Stimulated activated CD8-positive, alpha-beta memory T cell treated with anti-CD3 and anti-CD28 coated beads, Interleukin-4, amount 100 ng/mL, for 4 hours (primary cell): ENCODE results near the gene LCA5L.

Experiments
- DNase-seq, 2 donors: peaks; one replicate each; pipeline ENCODE4 v3.0.0-alpha.2; 2020; ENCODE audit warnings: low read depth in 2 of 2, low spot score in 1 of 2

LCA5L gene

DNA sequence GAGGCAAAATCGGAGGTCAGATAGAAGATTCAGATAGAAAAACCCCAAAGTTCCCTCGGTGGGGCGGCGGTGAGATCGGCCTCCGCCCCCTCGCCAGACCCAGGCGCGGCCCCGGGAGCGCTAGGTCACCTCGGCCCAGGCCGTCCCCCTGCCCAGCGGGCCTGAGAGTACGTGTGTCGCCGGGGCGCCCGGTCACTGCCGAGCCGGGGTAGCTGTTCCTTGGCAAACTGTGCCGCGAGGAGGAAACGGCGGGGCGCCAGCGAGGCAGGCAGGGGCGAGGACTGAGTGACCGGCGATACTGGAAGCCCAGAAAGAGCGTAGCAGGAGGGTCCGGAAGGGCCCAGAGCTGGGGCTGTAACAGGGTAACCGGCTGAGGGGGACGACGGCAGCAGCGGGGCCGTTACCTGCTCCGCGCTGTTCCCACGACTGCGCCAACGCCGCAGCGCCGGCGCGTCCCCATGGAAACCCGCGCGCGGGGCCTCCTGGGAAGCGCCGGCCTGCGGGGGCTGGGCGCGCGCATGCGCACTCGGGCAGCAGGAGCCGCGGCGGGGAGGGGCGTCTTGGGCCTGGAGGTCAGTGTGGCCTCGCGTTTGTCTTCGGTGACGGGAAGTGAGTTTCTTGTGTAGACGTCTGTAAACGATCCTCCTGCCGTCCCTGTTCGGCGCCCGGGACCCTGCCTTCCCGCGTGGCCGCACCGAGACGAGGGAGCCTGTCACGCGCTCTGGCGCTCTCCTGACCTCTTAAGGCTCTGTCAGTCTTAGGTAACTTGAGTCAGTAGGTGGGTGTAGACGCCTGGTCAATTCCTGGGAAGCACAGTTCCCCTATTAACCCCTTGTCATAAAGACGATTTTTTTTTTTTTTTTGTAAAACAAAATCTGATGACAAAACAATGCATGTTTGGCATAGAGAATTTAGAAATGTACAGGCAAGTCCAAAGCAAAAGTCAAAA is at the start of gene LCA5L:
TSS of gene LCA5L (minus strand) at position 458 of the 949 bp plus-strand sequence. CDS start 17,285 bp downstream, outside the sequence.
- DNase-seq: peak; percentile 77 to 84

DNA sequence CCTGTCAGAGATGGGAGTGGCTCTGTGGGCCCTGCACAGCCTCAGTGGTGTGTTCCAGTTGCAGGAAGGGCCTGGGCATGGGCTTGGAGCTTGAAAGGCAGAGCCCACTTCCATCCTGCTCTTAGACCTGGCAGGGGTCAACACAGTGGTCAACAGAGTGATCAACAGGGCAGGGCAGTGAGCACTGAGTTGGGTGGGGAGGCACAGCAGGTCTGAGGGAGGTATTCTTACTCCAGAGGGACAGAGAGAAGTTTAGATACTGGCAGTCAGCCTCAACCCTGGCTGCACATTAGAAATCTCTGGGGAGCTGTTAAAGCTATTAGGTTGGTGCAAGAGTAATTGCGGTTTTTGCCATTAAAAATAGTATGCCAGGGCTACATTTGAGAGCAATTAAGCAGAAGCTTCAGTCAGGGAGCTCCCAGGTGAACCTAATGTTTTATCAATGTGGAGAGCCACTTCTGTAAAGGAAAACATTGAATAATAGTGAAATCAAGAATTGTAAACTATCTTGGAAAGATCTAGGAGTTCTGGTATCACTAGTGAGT is 43.9 kb upstream of the LCA5L start:
- no peak for DNase-seq

GRCh38 chr21:39484711-39485276 is 39.2 kb upstream of the LCA5L start:
- no peak for DNase-seq

DNA sequence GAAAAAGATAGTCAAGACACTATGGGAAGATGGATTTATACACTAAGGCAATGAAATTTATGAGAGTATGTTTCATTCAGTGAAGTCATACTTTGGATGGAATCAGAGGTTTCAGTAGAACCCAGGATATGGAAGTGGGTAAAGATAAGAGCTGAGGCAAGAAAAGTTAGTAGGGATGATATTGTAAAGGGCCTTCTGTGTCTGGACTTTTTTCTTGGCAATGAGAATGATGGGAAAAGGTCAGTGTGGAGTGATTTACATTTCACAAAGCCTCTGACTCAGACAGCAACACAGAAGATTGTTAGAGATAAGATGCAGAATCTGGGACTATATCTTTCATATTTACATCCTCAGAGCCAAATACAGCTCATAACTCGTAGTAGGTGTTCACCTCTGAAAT is 38.3 kb upstream of the LCA5L start:
- DNase-seq: no peak

DNA sequence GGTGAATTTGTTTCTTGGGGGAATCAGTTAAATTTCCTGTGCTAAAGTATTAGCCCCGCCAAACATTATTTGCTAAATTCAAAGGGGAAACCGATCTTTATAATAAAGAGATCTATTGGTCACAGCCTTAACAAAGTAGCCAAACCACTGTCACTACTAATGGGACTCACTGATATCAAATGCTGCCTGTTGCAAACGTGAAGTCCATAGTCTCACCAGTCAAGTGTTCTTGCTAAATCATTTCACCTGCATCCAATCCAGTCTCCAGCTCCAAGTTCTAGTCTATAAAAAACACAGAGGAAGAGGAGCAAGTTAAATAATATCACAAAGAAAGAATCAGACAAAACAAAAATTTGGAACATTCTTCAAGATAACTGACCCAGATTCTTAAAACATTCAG is 36.3 kb upstream of the LCA5L start:
- DNase-seq: no peak

DNA sequence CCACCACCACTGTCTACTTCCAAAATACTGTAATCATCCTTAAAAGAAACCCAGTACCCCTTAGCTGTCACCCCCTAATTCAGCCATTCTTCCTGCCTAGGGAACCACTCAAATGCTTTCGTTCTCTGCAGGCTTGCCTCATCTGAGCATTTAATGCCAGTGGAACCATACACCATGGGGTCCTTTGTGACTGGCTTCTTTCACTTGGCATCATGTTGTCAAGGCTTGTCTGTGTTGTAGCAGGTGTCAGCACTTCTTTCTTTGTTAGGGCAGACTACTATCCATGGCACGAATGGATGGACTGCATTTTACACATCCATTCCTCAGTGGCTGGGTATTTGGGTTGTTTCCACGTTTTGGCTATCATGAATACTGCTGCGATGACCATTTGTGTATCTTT is 34.7 kb upstream of the LCA5L start:
- DNase-seq: no peak

DNA sequence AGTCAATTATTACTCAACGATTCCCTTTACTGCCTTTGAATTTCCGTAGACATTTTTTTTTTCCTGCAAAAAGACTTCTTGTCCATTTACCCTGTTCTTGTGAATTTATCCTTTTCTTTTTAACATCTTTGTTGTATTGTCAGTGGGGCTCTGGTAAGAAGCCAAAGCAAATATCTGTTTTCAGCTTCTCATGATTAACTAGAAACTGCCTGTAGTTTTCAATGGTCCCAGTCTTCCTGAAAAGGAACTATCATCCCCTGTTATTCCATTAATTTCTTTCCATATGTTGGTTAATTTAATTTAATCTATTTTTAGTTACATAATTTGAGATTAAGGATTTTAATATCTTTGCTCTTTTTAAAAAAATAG is 34.2 kb upstream of the LCA5L start:
- DNase-seq: no peak

DNA sequence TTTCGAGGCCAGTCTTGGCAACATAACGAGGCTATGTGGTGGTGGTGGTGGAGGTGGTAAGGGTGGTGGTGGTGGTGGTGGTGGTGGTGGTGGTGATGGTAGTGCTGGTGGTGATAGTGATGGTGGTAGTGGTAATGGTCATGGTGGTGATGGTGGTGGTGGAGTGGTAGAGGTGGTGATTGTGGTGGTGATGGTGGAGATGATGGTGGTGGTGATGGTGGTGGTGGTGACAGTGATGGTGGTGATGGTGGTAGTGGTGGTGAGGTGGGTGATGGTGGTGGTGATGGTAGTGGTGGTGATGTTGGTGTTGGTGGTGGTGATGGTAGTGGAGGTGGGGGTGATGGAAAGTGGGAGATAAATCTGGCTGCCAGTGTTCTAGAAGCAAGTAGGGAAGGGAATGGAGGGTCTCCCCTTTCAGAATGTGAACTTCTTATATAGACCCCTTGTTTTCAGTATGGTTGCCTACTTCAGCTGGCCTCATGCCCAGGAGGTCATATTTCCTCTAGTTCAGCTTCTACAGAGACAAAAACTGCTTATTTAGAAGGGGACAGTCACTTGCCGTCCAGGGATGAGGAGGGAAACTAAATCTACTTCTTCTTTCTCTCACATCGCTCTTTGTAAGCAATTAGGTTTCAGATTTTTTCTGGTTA is 33.7 kb upstream of the LCA5L start:
- no peak for DNase-seq

GRCh38 chr21:39474611-39475010 is 29.0 kb upstream of the LCA5L start:
- DNase-seq: no peak

DNA sequence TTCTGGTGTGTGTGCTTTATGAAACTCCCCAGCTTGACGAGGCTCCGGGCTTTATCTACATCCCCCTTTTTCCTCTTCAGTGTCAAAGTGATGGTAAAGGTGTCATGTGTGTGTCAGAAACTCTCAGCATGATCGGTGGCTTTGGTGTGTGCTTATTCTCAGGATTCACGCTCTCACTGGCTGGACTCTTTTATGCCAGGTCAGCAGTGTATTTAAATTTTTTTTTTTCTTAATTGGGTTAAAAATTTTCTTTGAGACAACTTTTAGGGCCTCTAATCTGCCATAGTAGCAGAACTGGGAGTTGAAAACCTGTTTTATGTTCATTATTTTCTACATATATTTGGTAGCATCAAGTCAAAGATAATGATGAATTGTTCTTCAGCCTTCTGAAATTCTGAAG is 27.2 kb upstream of the LCA5L start:
- no peak for DNase-seq

- DNase-seq: no peak
These were observed 26.0 kb upstream of the LCA5L start for GRCh38 chr21:39471598-39471997.

DNA sequence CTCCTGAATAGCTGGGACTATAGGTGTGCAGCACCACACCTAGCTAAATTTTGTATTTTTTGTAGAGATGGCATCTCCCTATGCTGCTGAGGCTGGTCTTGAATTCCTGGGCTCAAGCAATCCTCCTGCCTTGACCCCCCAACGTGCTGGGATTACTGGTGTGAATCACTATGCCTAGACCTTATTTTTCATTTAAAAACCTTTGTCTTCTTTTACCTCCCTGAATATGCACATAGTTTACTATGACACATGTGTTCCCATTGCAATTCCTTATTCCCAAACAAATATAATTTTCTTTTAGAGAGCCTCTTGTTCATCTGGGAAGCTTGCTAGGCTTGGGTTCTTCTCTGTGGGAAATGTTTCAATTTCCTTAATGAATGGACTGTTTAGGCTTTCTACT is 23.0 kb upstream of the LCA5L start:
- DNase-seq: no peak

DNA sequence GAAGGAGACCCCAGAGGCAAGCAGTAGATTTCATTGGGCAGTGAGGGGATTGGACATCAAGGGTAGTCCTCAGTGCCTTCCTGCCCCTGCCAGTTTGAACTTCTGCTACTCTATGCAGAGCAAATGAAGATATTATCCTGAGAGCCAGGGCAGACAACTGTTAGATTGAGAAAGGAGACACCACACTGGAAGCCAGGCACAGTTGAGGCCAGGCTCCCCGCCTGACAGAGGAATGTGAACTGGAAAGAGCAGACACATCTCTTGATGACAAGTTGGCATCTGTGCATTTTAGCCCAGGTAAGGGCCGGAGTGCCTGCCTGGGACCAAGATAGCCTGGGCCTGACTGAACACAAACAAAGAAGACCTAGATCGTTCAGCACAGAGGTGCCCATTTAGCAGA is 22.2 kb upstream of the LCA5L start:
- no peak for DNase-seq

- no peak for DNase-seq
These were observed 21.0 kb upstream of the LCA5L start for GRCh38 chr21:39466584-39466983.

DNA sequence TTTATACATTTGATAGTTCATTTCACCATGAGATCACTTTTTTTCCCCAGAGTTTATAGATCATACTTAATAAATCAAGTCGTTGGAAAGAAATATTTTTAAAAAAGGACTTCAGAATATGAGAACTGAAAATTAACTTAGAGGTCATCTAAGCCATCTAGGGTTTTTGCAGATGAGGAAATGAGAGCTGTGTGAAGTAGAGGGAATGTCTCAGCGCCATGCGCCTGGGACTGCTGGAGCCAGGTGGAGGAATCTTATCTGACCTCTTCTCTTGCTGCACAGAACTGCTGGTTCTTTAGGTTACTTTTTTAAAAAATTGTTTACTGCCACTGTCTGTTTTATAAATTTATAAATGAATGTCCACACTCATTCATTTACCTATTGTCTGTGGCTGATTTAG is 17.7 kb upstream of the LCA5L start:
- no peak for DNase-seq

- DNase-seq: no peak
These were observed 15.8 kb upstream of the LCA5L start for GRCh38 chr21:39461419-39461818.

- no peak for DNase-seq
These were observed 11.1 kb upstream of the LCA5L start for GRCh38 chr21:39456665-39457064.

- no peak for DNase-seq
These were observed 9.5 kb upstream of the LCA5L start for GRCh38 chr21:39454949-39455668.

DNA sequence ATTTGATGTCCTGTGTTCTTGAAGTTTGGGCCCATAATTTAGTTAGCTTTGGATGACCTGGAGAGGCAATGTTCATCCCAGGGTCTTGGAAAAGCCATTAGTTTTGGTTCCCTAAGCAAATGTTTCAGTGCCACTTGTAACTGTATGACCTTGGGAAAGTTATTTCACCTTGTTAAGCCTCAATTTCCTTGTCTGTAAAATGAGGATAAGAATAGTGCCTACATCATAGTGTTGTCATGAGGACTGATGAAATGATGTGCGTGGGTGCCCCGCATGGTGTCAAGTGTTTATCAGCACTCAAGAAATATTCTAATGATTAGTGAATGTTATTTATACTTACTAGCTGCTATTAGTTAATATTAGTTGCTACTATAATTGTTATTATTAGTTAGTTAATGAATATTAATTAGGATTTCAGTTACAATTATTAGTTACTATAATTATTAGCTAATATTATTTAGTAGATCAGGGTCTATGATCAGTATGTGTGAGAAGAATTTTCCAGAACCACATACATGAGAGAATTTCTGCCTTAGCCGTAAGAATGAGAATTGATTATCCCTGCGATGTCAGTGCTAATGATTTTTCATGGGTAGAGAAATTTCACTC is 8.1 kb upstream of the LCA5L start:
- no peak for DNase-seq

DNA sequence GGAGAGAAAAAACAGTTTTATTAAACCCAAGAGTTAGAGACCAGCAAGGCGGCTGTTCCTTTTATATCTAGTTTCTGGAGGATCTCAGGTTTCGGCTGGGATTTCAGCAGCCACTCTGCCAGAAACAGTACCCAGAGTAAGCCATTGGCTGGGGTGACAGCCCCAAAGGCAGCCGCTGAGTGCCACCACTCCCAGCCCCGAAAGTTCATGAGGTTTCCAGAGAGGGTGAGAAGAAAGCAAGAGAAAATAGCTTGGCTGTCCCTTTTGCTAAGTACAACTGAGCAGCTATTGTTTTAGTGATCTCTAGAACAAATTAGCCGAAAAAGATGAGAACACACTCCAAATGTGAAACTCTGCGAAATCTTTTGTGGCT is 7.4 kb upstream of the LCA5L start:
- DNase-seq: no peak
